AG04449 (cell line): ENCODE data around the gene FRS3.

Experiments
- CTCF ChIA-PET: fragments of 350-600 bp; formaldehyde crosslinking; extraction: SDS; loops from one replicate; lab custom pipeline; 2021; ENCODE audit warnings: antibody characterized with exemption; lab: Yijun Ruan, JAX
- POLR2A ChIA-PET: fragments of 400-600, 350-600 bp; formaldehyde crosslinking; extraction: SDS; loops from one replicate; lab custom pipeline; 2020; ENCODE audit warnings: antibody characterized with exemption, inconsistent platforms; lab: Yijun Ruan, JAX
- DNase-seq: peaks from one replicate; pipeline ENCODE4 v3.0.0-alpha.2; 2010; ENCODE audit warnings: low read depth, low spot score
- H3K4me3 ChIP-seq: 2 replicates; pipeline ENCODE4 v1.5.1; 2011; ENCODE audit warnings: low read depth, mild to moderate bottlenecking, control low read depth, low read length
- CTCF ChIP-seq: IDR thresholded peaks from one replicate; pipeline ENCODE4 v1.5.1; 2011; ENCODE audit warnings: mild to moderate bottlenecking, moderate library complexity, low read length, control low read depth, inconsistent platforms; ENCODE audit not compliant: insufficient read depth; ENCODE audit errors: missing control alignments

Gene FRS3

GRCh38 chr6:41779788-41780550 lies at the start of gene FRS3:
FRS3 (minus strand) TSS chr6:41779900; CDS start chr6:41776987, 2,913 bp downstream.
- ChIA-PET POLR2A (no interaction called here), CTCF (interaction anchor here (1.3 to 19.1 kb wide), 3 partner anchors 11 to 409 kb away, joined by 3 to 514 read pairs (median 6); partner anchors contain the start of gene TAF8)
- H3K4me3 ChIP-seq, result peak within 1 kb of the TSS; percentile 73
- TF ChIP-seq CTCF, result peak; percentile 99
- DNase-seq, result peak; percentile 31

GRCh38 chr6:41826343-41827022 lies 46.8 kb upstream of the FRS3 start:
- DNase-seq, result no peak
- H3K4me3 ChIP-seq, result no peak overlapping the region
- no peak for TF ChIP-seq CTCF
- ChIA-PET POLR2A (no interaction called here), CTCF (no interaction called here)

- H3K4me3 ChIP-seq, result no peak overlapping the region
- no peak for DNase-seq
- no peak for TF ChIP-seq CTCF
- ChIA-PET POLR2A (no interaction called here), CTCF (interaction anchor here (0.6 to 2.5 kb wide), 5 partner anchors 11 to 111 kb away, joined by 3 to 18 read pairs (median 6); partner anchors contain the start of gene TOMM6)
These were observed 45.2 kb upstream of the FRS3 start for GRCh38 chr6:41824571-41825569.

- no peak for DNase-seq
- ChIA-PET POLR2A (no interaction called here), CTCF (interaction anchor here (1.1 to 2.5 kb wide), 3 partner anchors 9 to 36 kb away, joined by 3 to 18 read pairs (median 5); partner anchors contain the start of gene TOMM6)
- TF ChIP-seq CTCF, result no peak
- H3K4me3 ChIP-seq, result no peak overlapping the region
These were observed 43.5 kb upstream of the FRS3 start for GRCh38 chr6:41823178-41823577.

GRCh38 chr6:41822021-41822420 lies 42.3 kb upstream of the FRS3 start:
- no peak for TF ChIP-seq CTCF
- ChIA-PET POLR2A (no interaction called here), CTCF (no interaction called here)
- no peak for DNase-seq
- H3K4me3 ChIP-seq, result no peak overlapping the region
